NOMO-1 treated with dmso at 0.1 percent for 144 hours (cell line): ENCODE results near the gene BRPF3.
"Not testable (repeated sequence)": the region's sequence is repeated elsewhere in the genome, so short reads cannot be mapped to it uniquely, and the experiment has no call there.

Experiments used
- DNase-seq: peaks from one replicate; lab custom pipeline; 2025; ENCODE audit not compliant: unreplicated experiment; lab: John Stamatoyannopoulos, UW

The BRPF3 gene

DNA sequence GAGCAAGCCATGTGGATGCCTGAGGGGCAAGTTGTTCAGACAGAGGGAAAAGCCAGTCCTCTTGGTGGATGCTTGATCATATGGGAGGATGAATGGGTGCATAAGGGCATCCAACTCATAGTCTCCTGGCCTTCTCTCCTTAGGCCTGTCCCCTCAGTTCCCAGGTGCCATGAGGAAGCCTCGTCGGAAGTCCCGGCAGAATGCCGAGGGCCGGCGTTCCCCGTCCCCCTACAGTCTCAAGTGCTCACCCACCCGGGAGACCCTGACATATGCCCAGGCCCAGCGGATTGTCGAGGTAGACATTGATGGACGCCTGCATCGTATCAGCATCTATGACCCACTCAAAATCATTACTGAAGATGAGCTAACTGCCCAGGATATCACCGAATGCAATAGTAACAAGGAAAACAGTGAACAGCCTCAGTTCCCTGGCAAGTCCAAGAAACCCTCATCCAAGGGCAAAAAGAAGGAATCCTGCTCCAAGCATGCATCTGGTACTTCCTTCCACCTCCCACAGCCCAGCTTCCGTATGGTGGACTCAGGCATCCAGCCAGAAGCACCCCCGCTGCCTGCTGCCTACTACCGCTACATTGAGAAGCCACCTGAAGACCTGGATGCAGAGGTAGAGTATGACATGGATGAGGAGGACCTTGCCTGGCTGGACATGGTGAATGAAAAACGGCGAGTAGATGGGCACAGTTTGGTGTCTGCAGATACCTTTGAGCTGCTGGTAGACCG, 3.8 kb downstream of the BRPF3 start:
- DNase-seq: no peak

DNA sequence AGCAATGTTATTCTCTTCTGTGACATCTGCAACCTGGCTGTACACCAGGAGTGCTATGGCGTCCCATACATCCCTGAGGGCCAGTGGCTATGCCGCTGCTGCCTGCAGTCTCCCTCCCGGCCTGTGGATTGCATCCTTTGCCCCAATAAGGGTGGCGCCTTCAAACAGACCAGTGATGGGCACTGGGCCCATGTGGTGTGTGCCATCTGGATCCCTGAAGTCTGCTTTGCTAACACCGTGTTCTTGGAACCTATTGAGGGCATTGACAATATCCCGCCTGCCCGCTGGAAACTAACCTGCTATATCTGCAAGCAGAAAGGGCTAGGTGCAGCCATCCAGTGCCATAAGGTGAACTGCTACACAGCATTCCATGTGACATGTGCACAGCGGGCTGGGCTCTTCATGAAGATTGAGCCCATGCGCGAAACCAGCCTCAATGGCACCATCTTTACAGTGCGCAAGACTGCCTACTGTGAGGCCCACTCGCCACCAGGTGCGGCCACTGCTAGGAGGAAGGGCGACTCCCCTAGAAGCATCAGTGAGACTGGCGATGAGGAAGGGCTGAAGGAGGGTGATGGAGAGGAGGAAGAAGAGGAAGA, 4.6 kb downstream of the BRPF3 start:
- no peak for DNase-seq

DNA sequence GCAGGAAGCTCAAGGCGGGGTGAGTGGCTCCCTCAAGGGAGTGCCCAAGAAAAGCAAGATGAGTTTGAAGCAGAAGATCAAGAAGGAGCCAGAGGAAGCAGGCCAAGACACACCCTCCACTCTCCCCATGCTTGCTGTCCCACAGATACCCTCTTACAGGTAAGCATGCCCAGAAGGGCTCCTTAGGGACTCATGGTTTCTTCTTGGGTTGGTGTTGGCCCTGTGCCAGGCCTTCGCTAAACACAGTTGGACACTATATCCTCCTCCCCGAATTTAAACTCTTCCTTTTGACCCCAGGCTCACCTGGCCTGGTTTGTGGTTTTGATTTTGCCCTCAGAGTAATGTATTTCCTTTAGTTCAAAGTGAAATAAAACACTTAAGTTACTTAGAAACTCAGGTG, 5.1 kb downstream of the BRPF3 start:
- DNase-seq: no peak

DNA sequence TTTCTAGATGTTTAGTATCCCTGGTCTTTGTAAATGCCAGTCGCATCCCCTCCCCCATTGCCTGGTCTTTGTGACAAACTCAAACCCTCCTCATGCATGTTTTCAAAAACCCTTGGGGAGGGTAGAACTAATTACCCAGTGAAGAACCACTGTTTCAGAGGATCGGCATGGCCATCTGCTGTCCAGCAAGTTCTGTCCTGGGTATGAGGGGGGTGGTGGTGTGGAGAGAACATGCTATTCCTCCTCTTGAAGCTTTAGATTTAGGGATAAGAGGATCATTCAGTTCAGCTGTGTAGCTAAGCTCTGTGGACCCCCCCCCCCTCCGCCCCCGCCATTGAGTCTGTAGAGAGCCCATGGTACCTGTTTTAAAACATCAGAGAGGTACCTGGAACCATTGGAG, 5.6 kb downstream of the BRPF3 start:
- no peak for DNase-seq

DNA sequence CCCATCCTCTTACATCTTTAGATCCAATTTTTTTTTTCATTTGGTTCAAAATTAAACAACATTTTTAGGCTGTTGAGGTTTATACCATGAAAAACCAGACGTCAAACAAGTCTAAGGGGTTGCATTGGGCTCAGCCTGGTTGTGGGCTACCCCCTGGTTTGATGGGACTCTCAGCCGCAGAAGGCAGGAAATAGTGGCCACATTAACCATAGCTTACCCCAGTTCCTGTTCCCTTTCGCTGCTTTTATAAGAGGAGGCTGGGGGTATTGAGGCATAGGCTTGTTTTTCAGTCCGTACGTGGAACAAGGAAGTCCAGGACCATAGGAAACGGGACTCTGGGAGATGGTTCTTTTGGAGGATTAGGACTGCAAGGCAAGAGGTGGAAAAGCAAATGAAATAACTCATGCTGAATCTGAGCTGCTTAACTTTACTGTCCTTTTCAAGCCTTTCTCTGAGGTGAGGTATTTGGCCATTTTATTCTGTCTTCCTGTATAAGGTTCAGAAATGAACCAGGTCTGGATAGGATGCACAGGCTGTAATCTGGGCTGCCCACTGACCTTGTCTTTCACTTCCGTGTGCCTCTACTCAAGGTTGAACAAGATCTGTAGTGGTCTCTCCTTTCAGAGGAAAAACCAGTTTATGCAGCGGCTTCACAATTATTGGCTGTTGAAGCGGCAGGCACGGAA, 7.7 kb downstream of the BRPF3 start:
- DNase-seq: peak; percentile 24

DNA sequence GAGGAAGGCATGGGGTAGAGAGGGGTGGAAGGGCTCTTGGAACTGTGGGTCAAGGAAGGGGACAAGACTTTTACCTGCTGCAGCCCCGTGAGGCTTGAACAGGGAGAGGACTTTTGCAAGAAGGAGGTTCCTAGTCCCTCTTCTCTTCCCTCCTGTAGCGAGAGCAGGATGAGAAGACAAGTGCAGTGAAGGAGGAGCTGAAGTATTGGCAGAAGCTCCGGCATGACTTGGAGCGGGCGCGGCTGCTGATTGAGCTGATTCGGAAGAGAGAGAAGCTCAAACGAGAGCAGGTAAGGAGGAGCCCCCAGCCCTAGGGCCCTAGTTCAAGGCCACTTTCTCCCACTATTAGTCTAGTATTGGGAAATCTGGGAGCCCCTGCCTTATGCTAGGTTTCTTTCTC, 10.6 kb downstream of the BRPF3 start:
- no peak for DNase-seq

DNA sequence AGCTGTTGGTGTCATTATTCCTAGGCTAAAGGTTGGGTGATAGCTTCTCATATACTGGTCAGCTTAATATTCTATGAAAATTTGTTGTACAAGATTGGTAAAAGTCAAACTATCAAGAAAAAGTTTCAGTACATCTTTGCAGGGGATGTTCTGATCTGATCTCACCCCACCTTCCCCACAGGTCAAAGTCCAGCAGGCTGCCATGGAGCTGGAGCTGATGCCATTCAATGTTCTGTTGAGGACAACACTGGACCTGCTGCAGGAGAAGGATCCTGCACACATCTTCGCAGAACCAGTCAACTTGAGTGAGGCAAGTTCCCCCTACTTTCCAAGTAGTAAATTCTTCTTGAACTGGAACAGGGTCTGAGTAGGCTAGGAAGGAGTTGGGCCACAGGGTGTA, 13.1 kb downstream of the BRPF3 start:
- no peak for DNase-seq

DNA sequence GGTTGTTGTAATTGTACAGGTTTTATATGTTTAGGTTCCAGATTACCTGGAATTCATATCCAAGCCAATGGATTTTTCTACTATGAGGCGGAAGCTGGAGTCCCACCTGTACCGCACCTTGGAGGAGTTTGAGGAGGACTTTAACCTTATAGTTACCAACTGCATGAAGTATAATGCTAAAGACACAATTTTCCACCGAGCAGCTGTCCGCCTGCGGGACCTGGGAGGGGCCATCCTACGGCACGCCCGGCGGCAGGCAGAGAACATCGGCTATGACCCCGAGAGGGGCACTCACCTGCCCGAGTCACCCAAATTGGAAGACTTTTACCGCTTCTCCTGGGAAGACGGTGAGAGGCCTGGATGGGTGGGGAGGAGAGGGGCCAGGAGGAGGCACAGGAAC, 13.6 kb downstream of the BRPF3 start:
- no peak for DNase-seq

DNA sequence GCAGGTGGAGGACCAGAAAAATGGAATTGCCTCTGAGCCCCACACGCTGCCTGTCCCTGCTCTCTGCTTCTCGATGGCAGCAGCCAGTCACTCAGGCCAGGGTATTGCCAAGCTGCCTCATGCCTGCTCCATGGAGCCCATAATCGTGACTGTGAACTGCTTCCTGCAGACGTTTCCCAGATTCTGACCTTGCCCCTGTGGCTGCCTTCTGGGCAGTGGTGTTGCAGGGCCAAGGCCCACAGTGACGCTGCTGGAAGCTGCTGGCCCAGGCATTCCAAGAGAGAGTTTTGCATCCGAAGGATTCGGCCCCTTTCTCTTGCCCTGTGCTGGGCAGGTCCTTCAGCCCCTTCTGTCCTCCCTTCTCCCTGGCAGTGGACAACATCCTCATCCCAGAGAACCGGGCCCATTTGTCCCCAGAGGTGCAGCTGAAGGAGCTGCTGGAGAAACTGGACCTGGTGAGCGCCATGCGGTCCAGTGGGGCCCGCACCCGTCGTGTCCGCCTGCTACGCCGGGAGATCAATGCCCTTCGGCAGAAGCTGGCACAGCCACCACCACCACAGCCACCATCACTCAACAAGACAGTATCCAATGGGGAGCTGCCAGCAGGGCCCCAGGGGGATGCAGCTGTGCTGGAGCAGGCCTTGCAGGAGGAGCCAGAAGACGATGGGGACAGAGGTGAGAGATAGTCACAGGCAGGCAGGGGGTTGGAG, 14.5 kb downstream of the BRPF3 start:
- DNase-seq: no peak

DNA sequence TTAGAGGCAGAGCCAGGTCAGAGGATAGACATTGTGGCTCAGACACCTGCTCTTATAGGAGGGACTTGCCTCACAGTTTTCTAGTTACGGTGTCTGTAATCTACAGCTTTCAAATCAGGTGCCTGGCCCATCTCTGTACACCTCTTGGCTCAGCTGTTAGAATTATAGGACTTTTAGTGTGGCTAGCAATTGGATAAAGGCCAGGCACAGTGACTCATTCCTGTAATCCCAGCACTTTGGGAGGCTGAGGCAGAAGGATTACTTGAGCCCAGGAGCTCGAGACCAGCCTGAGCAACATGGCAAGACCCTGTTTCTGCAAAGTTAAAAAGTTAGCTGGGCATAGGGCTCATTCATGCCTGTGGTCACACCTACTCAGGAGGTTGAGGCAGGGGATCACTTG, 20.0 kb downstream of the BRPF3 start:
- no peak for DNase-seq

DNA sequence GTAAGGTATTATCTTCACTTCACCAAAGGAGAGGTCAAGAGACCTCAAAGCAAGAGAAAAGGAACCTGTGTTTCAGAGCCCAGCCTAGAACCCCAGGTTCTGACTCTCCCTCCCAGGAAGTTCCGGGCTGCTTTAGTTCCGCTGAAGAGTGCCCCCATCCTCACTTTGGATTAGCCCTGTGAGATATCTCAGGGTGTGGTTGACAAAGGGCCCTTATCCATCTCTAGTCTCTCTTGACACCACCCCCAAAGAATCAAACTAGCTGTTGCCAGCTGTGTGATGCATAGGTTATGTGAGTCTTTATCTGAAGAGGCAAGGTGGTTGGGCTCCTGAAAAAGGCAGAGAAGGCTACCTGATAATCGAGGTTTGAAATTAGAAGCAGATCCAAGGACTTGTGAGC, 20.6 kb downstream of the BRPF3 start:
- no peak for DNase-seq

DNA sequence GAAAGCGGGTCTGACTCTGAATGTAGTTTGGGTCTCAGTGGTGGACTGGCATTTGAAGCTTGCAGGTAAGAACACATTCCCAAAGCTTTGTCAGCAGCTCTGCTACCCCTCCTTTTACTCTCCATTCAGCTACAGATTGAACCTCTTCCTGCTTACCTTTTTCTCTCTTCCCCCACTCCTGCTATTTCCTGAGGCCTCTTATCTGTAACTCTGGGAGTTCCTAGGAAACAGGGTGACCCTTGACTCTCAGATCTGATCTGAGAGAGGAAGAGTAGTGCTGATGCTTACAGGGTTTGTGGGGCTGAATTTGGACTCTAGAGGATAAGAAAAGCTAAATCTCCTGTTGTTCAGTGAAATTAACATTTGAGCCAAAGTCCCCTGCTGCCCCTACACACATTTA, 21.4 kb downstream of the BRPF3 start:
- no peak for DNase-seq

DNA sequence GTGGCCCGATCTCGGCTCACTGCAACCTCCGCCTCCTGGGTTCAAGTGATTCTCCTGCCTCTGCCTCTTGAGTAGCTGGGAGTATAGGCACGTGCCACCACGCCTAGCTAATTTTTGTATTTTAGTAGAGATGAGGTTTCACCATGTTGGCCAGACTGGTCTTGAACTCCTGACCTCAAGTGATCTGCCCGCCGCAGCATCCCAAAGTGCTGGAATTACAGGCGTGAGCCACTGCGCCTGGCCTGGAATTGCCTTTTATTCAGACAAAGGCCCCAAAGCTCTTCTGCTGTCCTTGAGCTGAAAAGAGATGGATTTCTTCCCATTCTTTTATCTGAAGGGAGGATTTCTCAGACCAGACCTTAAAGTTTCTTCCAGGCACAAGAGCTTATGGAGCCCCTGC, 22.0 kb downstream of the BRPF3 start:
- DNase-seq: not testable (repeated sequence)

DNA sequence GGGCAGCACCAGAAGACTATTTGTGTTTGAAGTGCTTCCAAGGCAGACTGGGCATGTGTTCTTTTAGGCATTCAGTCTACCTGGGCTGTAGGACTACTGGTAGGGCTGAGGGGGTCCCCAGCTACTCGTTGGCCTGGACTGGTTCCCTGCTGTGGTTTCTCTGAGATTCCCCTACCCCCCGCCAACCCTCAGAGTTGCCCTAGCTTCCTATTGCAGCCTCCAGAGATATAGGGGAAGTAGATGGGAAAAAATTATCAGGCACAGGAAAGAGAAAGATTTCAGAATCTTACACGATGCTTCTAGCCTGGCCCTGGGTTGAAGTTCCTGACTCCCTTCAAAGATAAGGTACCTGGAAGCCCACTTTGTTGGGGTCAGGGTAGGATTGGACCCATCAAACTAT, 22.5 kb downstream of the BRPF3 start:
- no peak for DNase-seq

DNA sequence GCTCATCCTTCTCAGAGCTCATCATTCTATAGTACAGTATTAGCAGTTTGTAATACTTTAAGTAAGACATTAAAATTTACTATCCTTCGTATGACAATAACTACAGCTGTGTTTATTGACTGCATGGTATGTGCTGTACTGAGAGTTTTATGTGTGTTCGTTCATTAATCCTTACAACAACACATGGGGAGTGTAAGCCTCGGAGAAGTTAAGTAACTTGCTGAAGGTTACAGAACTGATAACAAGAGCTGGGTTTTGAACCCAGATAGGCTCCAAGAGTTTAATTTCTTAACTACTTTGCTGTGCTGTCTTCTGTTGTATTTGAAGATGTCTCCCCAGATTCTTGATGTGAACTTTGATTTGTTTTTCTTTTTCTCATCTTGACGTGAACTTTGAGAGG, 23.7 kb downstream of the BRPF3 start:
- no peak for DNase-seq

DNA sequence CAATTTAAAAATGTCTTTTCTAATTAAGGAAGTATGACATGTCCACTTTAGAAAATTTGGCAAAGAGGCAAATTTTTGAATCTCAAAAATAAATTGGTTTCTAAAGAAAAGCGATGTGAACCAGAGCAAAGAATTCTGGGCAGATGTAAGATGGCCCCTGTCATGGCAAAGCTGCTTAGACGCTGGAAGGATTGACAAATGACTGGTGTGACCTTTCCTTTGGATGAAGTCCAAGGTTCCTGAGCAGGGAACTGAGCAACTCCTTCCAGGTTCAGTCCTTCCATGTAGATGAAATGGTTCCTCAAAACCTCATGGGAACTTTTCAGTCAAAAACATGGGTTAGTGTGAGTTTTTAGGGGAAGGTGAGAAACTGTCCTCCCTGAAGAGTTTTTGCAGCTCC, 25.1 kb downstream of the BRPF3 start:
- DNase-seq: no peak

DNA sequence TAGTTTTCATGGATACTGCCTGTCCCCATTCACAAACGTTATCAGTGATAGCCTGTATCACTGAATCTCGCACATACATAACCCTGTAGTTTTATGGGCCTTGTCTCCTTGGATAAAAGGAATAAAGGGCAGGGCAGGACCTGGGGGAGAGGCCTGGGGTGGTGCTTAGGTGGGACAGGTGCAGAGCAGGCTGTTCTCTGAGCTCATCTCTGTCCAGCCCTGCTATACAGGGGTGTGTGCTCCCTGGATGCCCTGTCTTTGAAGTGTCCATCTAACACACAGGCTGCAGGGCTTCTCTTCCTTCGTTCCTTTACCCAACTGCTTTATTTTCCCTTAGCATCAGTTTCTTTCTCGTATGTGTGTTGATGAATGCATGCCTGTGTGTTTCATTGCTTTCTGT, 26.4 kb downstream of the BRPF3 start:
- DNase-seq: no peak

DNA sequence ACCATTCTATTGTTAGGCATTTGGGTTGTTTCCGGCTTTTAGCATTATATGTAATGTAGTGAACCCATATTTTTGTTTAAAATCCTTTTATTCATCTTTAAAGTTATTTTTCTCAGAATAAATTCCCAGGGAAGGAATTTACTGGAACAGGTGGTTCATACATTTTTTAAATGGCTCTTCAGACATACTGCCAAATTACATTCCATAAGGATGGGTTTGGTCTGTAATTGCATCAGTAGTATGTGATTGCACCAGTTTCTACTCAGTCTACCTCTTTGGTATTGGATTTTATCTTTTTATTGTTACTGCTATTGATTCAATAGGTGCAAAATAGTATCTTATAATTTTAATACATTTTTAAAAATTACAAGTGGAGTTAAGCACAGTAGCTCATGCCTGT, 27.2 kb downstream of the BRPF3 start:
- no peak for DNase-seq

DNA sequence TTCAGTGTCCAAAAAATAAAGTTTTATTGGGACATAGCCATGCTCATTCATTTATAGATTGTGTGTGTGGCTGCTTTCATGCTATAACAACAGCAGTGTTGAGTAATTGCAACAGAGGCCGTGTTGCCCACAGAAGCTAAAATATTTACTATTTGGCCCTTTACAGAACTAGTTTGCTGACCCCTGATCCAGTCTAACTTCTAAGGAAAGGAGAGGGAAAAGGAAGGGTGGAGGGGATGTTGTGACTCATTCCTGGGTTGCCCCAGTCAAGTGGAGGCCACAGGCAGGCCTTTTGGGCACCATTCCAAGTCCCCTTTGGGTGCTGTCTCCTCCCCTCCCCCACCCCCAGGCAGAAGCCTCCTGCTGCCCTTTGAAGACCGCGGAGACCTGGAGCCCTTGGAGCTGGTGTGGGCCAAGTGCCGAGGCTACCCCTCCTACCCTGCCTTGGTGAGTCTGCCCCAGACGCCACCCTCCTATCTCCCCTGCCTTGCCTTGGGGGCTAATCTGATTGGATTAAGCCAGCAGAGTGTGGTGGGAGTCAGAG, 28.4 kb downstream of the BRPF3 start:
- no peak for DNase-seq

DNA sequence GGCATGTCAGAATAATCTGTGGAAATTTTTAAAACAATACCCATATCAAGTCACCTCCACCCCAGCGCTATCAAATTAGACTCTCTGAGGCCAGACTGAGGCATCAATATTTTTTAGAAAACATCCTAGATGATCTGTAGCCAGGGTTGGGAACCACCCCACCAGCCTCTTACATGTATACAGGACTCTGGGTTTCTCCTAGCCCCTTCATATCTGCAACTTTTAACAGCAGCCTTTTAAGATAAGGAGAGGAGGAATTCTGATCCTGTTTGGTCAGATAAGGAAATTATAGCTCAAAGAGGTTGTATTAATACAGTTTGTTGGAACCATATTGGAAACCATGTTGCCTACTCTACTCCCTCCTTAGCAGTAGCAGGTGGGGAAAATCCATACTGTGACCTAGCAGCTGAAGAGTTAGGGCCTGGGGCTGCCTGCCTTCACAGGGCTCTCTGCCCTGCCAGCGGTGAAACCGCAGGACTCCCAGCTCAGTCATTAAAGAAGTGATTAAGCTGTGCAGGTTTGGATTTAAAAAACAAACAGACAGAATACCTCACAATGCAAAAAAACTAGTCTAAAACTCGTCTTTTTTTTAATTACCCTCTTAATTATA, 30.0 kb downstream of the BRPF3 start:
- no peak for DNase-seq
